HG02981 (cell line): ENCODE data around the gene GPR146.

Experiments
- ATAC-seq: cut with Tn5 transposase; IDR thresholded peaks from one replicate; pipeline ENCODE4 v1.9.1; 2021; ENCODE audit warnings: mild to moderate bottlenecking, moderate library complexity; ENCODE audit not compliant: unreplicated experiment

GPR146 gene

DNA sequence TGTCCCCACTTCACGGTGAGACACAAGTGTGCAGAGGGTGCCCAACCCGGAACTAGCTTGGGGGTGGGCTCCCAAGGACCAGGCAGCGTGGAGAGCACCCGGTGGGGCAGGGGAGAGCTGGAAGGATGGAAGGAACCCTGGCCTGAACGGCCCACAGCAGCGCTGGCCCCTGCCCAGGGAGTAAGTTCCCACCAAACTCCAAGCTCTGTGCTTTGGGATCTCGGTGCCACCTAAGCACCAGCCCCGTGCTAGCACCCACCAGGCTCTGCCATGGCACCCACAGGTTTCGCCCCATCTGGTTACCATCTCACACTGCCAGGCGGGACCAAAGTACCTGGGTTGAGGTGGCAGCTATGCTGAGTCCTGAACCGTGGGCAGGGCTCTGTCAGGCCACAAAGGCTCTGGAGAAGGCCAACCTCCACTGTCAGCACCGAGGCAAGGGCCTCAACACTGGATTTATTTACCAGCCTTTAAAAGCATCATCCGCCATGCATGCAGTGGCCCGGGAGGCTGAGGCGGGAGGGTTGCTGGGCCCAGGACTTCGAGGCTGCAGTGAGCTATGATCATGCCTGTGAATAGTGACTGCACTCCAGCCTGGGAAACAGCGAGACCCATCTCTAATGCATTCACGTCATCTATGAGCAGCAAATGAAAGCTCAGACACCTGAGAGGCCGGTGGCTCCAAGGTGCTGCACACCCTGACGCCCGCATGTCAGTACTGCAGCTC is 59.6 kb downstream of the GPR146 start:
- ATAC-seq: no peak

- no peak for ATAC-seq
Observed at GRCh38 chr7:1104516-1105179, 60.3 kb downstream of the GPR146 start.

- ATAC-seq: peak; percentile 55
Observed at GRCh38 chr7:1105189-1105588, 60.8 kb downstream of the GPR146 start.

DNA sequence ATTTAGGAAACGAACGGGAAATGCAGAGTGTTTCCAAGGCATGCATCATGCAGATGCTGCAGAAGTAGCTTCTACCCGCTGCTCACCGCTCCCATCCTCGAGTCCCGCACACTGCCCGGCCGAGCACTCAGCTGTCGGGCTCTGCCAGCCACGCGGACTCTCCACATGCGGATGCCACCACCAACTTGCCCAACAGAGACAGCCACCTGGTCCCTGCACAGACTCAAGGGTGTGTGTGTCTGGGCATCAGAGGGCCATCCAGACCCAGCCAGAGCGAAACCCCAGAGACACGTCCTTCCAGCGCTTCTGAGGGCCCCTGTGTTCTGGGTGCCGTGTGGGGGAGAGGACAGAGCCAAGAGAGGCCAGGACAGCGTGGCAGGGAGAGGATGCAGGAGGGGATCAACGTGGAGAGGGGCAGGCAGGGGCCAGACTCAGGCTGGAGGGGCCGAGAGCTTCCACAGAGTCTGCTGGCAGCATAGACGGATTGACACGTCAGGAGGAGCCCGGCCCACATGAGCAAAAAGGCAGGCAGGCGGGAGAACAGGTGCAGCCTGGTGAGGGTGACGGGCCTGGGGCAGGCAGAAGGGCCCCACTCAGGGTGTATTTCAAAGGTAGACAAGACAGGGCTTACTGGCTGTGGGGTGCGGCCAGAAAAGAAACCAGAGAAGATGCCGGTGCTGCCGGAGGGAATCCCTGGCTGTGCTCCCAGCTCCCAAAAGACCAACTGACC is 61.9 kb downstream of the GPR146 start:
- ATAC-seq: no peak

DNA sequence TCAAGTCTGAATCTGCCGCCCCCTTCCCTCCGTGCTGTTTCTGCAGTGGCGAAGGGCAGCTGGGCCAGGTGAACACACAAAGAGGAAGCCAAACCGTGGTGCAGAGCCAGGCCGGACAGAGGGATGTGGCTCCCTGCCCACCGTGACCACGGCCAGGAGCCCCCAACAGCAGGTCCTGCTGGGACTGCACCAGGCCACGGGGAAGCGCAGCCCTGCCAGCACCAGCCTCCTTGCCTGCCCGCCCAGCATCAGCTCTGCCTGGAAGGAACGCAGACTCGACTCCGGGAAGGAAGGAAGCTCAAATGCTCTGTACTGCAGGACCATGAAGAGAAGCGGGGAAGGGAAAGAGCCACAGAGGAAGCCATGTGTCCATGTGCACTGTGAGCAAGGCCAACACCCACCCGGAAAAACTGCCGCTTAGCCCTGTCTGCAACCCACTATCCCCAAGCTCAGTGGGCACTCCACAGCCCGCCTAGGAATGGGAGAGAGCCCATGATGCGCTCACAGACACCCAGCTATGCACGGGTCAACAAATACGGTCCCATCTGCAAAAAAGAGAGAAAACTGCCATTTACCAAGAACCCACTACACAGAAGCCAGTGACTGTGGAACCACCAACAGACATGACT is 62.6 kb downstream of the GPR146 start:
- ATAC-seq: no peak

DNA sequence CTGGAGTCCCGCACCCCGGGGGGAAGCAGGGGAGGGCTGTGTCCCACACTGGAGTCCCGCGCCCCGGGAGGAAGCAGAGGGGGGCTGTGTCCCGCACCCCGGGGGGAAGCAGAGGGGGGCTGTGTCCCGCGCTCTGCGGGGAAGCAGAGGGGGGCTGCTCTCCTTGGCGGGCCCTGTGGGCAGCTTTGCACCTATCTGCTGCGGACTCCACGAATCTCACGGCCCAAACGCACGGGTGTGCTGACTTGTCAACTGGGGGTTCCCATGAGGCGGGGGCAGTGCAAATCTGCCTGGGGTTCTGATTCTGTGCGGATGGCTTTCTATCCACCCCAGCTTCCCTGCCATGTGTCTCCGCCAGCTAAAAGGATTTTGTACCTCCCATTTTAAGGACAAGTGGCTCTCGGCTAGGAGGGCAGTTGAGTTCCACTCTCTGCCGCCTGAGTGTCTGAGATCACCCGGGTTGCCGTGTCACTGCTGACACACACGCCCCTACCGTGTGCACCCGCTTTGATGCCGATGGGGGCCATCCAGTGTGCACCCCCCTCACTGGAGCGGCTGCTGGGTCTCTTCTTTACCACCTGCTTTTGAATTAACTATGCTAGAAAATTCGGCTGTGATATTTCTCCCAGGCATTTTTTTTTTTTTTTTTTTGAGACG is 64.0 kb downstream of the GPR146 start:
- no peak for ATAC-seq
